GDM1 (cell line): ENCODE data around the gene PHLDB2.

Experiments used
- DNase-seq: peaks from one replicate; lab custom pipeline; 2025; lab: John Stamatoyannopoulos, UW

PHLDB2 gene

GRCh38 chr3:111851511-111851954, 7.5 kb upstream of the PHLDB2 start:
- DNase-seq: no peak

GRCh38 chr3:111852540-111852939, 6.5 kb upstream of the PHLDB2 start:
- no peak for DNase-seq

GRCh38 chr3:111853068-111853467, 6.0 kb upstream of the PHLDB2 start:
- no peak for DNase-seq

- DNase-seq: no peak
Measured at GRCh38 chr3:111854990-111855389, 4.1 kb upstream of the PHLDB2 start.

- no peak for DNase-seq
Measured at GRCh38 chr3:111856501-111856900, 2.6 kb upstream of the PHLDB2 start.

- DNase-seq: no peak
Measured at GRCh38 chr3:111857474-111857873, 1.6 kb upstream of the PHLDB2 start.

GRCh38 chr3:111858642-111859041, 423 bp upstream of the PHLDB2 start:
- DNase-seq: no peak

GRCh38 chr3:111859974-111860859, 1.2 kb downstream of the PHLDB2 start:
- DNase-seq: no peak

GRCh38 chr3:111861391-111861790, 2.3 kb downstream of the PHLDB2 start:
- no peak for DNase-seq

- DNase-seq: no peak
Measured at GRCh38 chr3:111862415-111862814, 3.4 kb downstream of the PHLDB2 start.

GRCh38 chr3:111862974-111863373, 3.9 kb downstream of the PHLDB2 start:
- no peak for DNase-seq

GRCh38 chr3:111863942-111864694, 5.1 kb downstream of the PHLDB2 start:
- DNase-seq: no peak

- no peak for DNase-seq
Measured at GRCh38 chr3:111864821-111865656, 6.0 kb downstream of the PHLDB2 start.

- no peak for DNase-seq
Measured at GRCh38 chr3:111867889-111868426, 8.9 kb downstream of the PHLDB2 start.

- no peak for DNase-seq
Measured at GRCh38 chr3:111870620-111871019, 11.6 kb downstream of the PHLDB2 start.

GRCh38 chr3:111871809-111872623, 13.0 kb downstream of the PHLDB2 start:
- no peak for DNase-seq

- no peak for DNase-seq
Measured at GRCh38 chr3:111872979-111873378, 13.9 kb downstream of the PHLDB2 start.

- DNase-seq: no peak
Measured at GRCh38 chr3:111874177-111874820, 15.2 kb downstream of the PHLDB2 start.

GRCh38 chr3:111881480-111881879, 22.4 kb downstream of the PHLDB2 start:
- no peak for DNase-seq

GRCh38 chr3:111882194-111882593, 23.1 kb downstream of the PHLDB2 start:
- DNase-seq: no peak

GRCh38 chr3:111882799-111883198, 23.7 kb downstream of the PHLDB2 start:
- DNase-seq: no peak
